GM10847 (cell line): ENCODE data around the gene LRTM2.

Source experiments
- POLR2A ChIP-seq: IDR thresholded peaks from 2 replicates; pipeline ENCODE4 v1.6.1; 2011; ENCODE audit not compliant: insufficient read length; ENCODE audit errors: extremely low read depth

Gene LRTM2

GRCh38 chr12:1848745-1849144 lies 28.4 kb downstream of the LRTM2 start:
- no peak for TF ChIP-seq POLR2A

GRCh38 chr12:1851151-1851701 lies 30.9 kb downstream of the LRTM2 start:
- TF ChIP-seq POLR2A = no peak

- no peak for TF ChIP-seq POLR2A
Observed at GRCh38 chr12:1852076-1852475, 31.7 kb downstream of the LRTM2 start.

- no peak for TF ChIP-seq POLR2A
Observed at GRCh38 chr12:1853716-1854115, 33.4 kb downstream of the LRTM2 start.

- TF ChIP-seq POLR2A = no peak
Observed at GRCh38 chr12:1855241-1855640, 34.9 kb downstream of the LRTM2 start.

- no peak for TF ChIP-seq POLR2A
Observed at GRCh38 chr12:1857086-1857485, 36.7 kb downstream of the LRTM2 start.

GRCh38 chr12:1857821-1858220 lies 37.5 kb downstream of the LRTM2 start:
- TF ChIP-seq POLR2A = no peak

- TF ChIP-seq POLR2A = no peak
Observed at GRCh38 chr12:1858456-1858855, 38.1 kb downstream of the LRTM2 start.

- no peak for TF ChIP-seq POLR2A
Observed at GRCh38 chr12:1859643-1860042, 39.3 kb downstream of the LRTM2 start.

- TF ChIP-seq POLR2A = no peak
Observed at GRCh38 chr12:1862973-1863372, 42.6 kb downstream of the LRTM2 start.

GRCh38 chr12:1863823-1864222 lies 43.5 kb downstream of the LRTM2 start:
- no peak for TF ChIP-seq POLR2A

GRCh38 chr12:1864456-1864855 lies 44.1 kb downstream of the LRTM2 start:
- TF ChIP-seq POLR2A = no peak

- TF ChIP-seq POLR2A = no peak
Observed at GRCh38 chr12:1864867-1865266, 44.5 kb downstream of the LRTM2 start.

- TF ChIP-seq POLR2A = no peak
Observed at GRCh38 chr12:1865284-1865866, 45.0 kb downstream of the LRTM2 start.

- TF ChIP-seq POLR2A = no peak
Observed at GRCh38 chr12:1869145-1869544, 48.8 kb downstream of the LRTM2 start.

GRCh38 chr12:1870086-1870485 lies 49.7 kb downstream of the LRTM2 start:
- no peak for TF ChIP-seq POLR2A
